NCI-H1694 (cell line): Measurements from ENCODE around the gene DNAH2.

ENCODE experiments used
- DNase-seq: peaks from one replicate; lab custom pipeline; 2025; lab: John Stamatoyannopoulos, UW

DNAH2 gene

GRCh38 chr17:7822126-7822525 lies 104.6 kb downstream of the DNAH2 start:
- no peak for DNase-seq

- no peak for DNase-seq
Measured at GRCh38 chr17:7823581-7824001, 106.0 kb downstream of the DNAH2 start.

- DNase-seq, result no peak
Measured at GRCh38 chr17:7824021-7824924, 106.7 kb downstream of the DNAH2 start.

GRCh38 chr17:7825206-7825990 lies 107.9 kb downstream of the DNAH2 start:
- DNase-seq, result no peak

GRCh38 chr17:7830616-7831015 lies 113.1 kb downstream of the DNAH2 start:
- DNase-seq, result no peak

- no peak for DNase-seq
Measured at GRCh38 chr17:7831233-7831632, 113.7 kb downstream of the DNAH2 start.

- no peak for DNase-seq
Measured at GRCh38 chr17:7832431-7832830, 114.9 kb downstream of the DNAH2 start.

GRCh38 chr17:7833011-7833794 lies 115.7 kb downstream of the DNAH2 start:
- no peak for DNase-seq

GRCh38 chr17:7833795-7834541 lies 116.4 kb downstream of the DNAH2 start, which contains the start of gene KDM6B:
KDM6B (plus strand) TSS chr17:7834217; CDS start chr17:7845555, 11,338 bp downstream.
- peak; percentile 87 for DNase-seq

- no peak for DNase-seq
Measured at GRCh38 chr17:7834542-7834956, 117.0 kb downstream of the DNAH2 start.

- peak; percentile 97 for DNase-seq
Measured at GRCh38 chr17:7834957-7835813, 117.6 kb downstream of the DNAH2 start.

GRCh38 chr17:7835814-7836595 lies 118.5 kb downstream of the DNAH2 start:
- DNase-seq, result peak; percentile 90

GRCh38 chr17:7836596-7837407 lies 119.3 kb downstream of the DNAH2 start:
- peak; percentile 97 for DNase-seq

GRCh38 chr17:7837408-7838088 lies 120.0 kb downstream of the DNAH2 start:
- DNase-seq, result peak; percentile 30

- peak; percentile 32 for DNase-seq
Measured at GRCh38 chr17:7838090-7839075, 120.8 kb downstream of the DNAH2 start.

- no peak for DNase-seq
Measured at GRCh38 chr17:7839190-7839875, 121.8 kb downstream of the DNAH2 start.
